SK-N-SH (cell line): ENCODE results near the gene ZNF85. TPM values are rescaled to one million over a fixed set of nuclear protein-coding genes. Genes with fewer than 3 reads are reported as not detected.

Experiments
- CTCF ChIA-PET: fragments of 300-600, 350-600 bp; formaldehyde crosslinking; extraction: SDS; loops from one replicate; lab custom pipeline; 2021; lab: Yijun Ruan, JAX
- POLR2A ChIA-PET: fragments of 350-600 bp; sonication (Branson Sonifier 250); formaldehyde crosslinking; extraction: SDS; loops from one replicate; lab custom pipeline; 2020; ENCODE audit warnings: antibody characterized with exemption, inconsistent platforms; lab: Yijun Ruan, JAX
- DNase-seq: peaks from one replicate; pipeline ENCODE4 v3.0.0; 2012
- H2AFZ ChIP-seq: fragments of 200-600 bp; sonication (generic); 2 replicates; pipeline ENCODE4 v1.8.1; 2016; ENCODE audit warnings: antibody characterized with exemption, mild to moderate bottlenecking, low read depth
- H3F3A ChIP-seq: fragments of 200-600 bp; sonication (generic); replicated peaks from 2 replicates; pipeline ENCODE3; 2016; ENCODE audit warnings: antibody characterized with exemption, mild to moderate bottlenecking; ENCODE audit not compliant: insufficient read depth
- H3K27ac ChIP-seq, 2 experiments: fragments of 200-500 bp in 1 of 2; fragments of 200-600 bp in 1 of 2; sonication (Bioruptor generic) in 1 of 2; sonication (generic), shearing (Covaris generic) in 1 of 2; 2 replicates each; pipeline versions ENCODE4 v1.5.1 to v1.6.1; 2014 to 2016; ENCODE audit warnings: low read depth in 2 of 2, inconsistent platforms in 1 of 2, low read length in 1 of 2, mild to moderate bottlenecking in 1 of 2, mixed read lengths in 1 of 2
- H3K27me3 ChIP-seq: fragments of 200-600 bp; sonication (generic), shearing (Covaris generic); 2 replicates; pipeline ENCODE4 v1.6.1; 2016; ENCODE audit warnings: mixed run types; ENCODE audit not compliant: insufficient read depth
- H3K36me3 ChIP-seq, 2 experiments: fragments of 200-500 bp in 1 of 2; fragments of 200-600 bp in 1 of 2; sonication (Bioruptor generic) in 1 of 2; sonication (generic) in 1 of 2; replicated peaks in 1 of 2; 2 replicates each; pipeline versions ENCODE3 to v1.5.1; 2014 to 2016; ENCODE audit warnings: low read length in 1 of 2, mild to moderate bottlenecking in 1 of 2; ENCODE audit not compliant: insufficient read depth in 2 of 2, control insufficient read depth in 1 of 2
- H3K4me1 ChIP-seq, 2 experiments: fragments of 200-500 bp in 1 of 2; fragments of 200-600 bp in 1 of 2; sonication (Bioruptor generic) in 1 of 2; sonication (generic), shearing (Covaris generic) in 1 of 2; 2 replicates each; pipeline versions ENCODE4 v1.5.1 to v1.6.1; 2014 to 2016; ENCODE audit warnings: low read depth in 1 of 2, low read length in 1 of 2, mixed run types in 1 of 2; ENCODE audit not compliant: insufficient read depth in 2 of 2, control insufficient read depth in 1 of 2
- H3K4me2 ChIP-seq: fragments of 200-600 bp; sonication (generic), shearing (Covaris generic); 2 replicates; pipeline ENCODE4 v1.6.1; 2017; ENCODE audit warnings: mixed run types
- H3K4me3 ChIP-seq, 2 experiments: fragments of 200-500 bp in 1 of 2; fragments of 200-600 bp in 1 of 2; sonication (Bioruptor generic) in 1 of 2; sonication (generic), shearing (Covaris generic) in 1 of 2; 2 replicates each; pipeline versions ENCODE4 v1.5.1 to v1.8.1; 2014 to 2016; ENCODE audit warnings: low read depth in 2 of 2, inconsistent platforms in 1 of 2, low read length in 1 of 2, mild to moderate bottlenecking in 1 of 2, mixed read lengths in 1 of 2, moderate library complexity in 1 of 2
- H3K79me2 ChIP-seq: fragments of 200-600 bp; sonication (generic); 2 replicates; pipeline ENCODE4 v1.8.1; 2017; ENCODE audit warnings: mild to moderate bottlenecking; ENCODE audit not compliant: insufficient read depth
- H3K9ac ChIP-seq: fragments of 200-600 bp; sonication (generic); 2 replicates; pipeline ENCODE4 v1.6.1; 2017; ENCODE audit warnings: mixed run types
- H3K9me2 ChIP-seq: fragments of 200-600 bp; sonication (generic); 2 replicates; pipeline ENCODE4 v1.6.1; 2017; ENCODE audit warnings: mixed run types
- H3K9me3 ChIP-seq: fragments of 200-600 bp; sonication (generic); 2 replicates; pipeline ENCODE4 v1.6.1; 2017; ENCODE audit warnings: mixed run types, mild to moderate bottlenecking, moderate library complexity
- H4K20me1 ChIP-seq: fragments of 200-600 bp; sonication (generic); 2 replicates; pipeline ENCODE4 v1.6.1; 2017; ENCODE audit warnings: mild to moderate bottlenecking, mixed run types; ENCODE audit not compliant: insufficient read depth
- EP300 ChIP-seq, 2 experiments: IDR thresholded peaks; 2 replicates each; pipeline versions ENCODE4 v1.4.0 to v1.6.1; 2012; ENCODE audit warnings: borderline replicate concordance in 1 of 2, low read depth in 1 of 2, low read length in 1 of 2
- EZH2phosphoT487 ChIP-seq: fragments of 200-600 bp; sonication (generic); IDR thresholded peaks from 2 replicates; pipeline ENCODE4 v1.6.1; 2017; ENCODE audit warnings: low read depth, mixed run types, mild to moderate bottlenecking, antibody characterized with exemption, moderate library complexity, borderline replicate concordance
- FOXJ3 ChIP-seq: sonication (generic); formaldehyde crosslinking; IDR thresholded peaks from 2 replicates; pipeline ENCODE4 v1.5.1; 2020; ENCODE audit warnings: mild to moderate bottlenecking, missing genetic modification reagents
- GABPA ChIP-seq: IDR thresholded peaks from 2 replicates; pipeline ENCODE4 v1.4.0; 2012; ENCODE audit warnings: low read depth, mild to moderate bottlenecking
- MAX ChIP-seq: IDR thresholded peaks from 2 replicates; pipeline ENCODE4 v1.4.0; 2012; ENCODE audit warnings: low read depth
- MEF2A ChIP-seq: IDR thresholded peaks from 2 replicates; pipeline ENCODE4 v1.4.0; 2012; ENCODE audit warnings: low read depth, borderline replicate concordance
- MXI1 ChIP-seq: IDR thresholded peaks from 2 replicates; pipeline ENCODE4 v1.6.1; 2012; ENCODE audit warnings: mild to moderate bottlenecking, low read depth, low read length, improper control_type of control experiment
- NFIC ChIP-seq: IDR thresholded peaks from 2 replicates; pipeline ENCODE4 v1.4.0; 2012; ENCODE audit warnings: borderline replicate concordance
- PBX3 ChIP-seq: IDR thresholded peaks from 2 replicates; pipeline ENCODE4; 2012
- POLR2AphosphoS5 ChIP-seq: IDR thresholded peaks from 2 replicates; pipeline ENCODE4 v1.6.1; 2012; ENCODE audit warnings: low read depth, low read length
- RAD21 ChIP-seq: IDR thresholded peaks from 2 replicates; pipeline ENCODE4 v1.6.1; 2012; ENCODE audit warnings: mild to moderate bottlenecking, low read length
- RCOR1 ChIP-seq: fragments of 150-350 bp; IDR thresholded peaks from 2 replicates; pipeline ENCODE4 v1.6.1; 2017; ENCODE audit warnings: antibody characterized with exemption, low read length
- RFX5 ChIP-seq: IDR thresholded peaks from 2 replicates; pipeline ENCODE4 v1.6.1; 2012; ENCODE audit warnings: mild to moderate bottlenecking, improper control_type of control experiment, low read length
- RXRA ChIP-seq: IDR thresholded peaks from 2 replicates; pipeline ENCODE4 v1.4.0; 2012; ENCODE audit warnings: low read depth, mild to moderate bottlenecking, borderline replicate concordance
- TAF1 ChIP-seq: IDR thresholded peaks from 2 replicates; pipeline ENCODE4 v1.6.1; 2012; ENCODE audit warnings: low read depth, mild to moderate bottlenecking, low read length, moderate library complexity, borderline replicate concordance
- TCF12 ChIP-seq: IDR thresholded peaks from 2 replicates; pipeline ENCODE4 v1.4.0; 2012
- TEAD4 ChIP-seq: IDR thresholded peaks from 2 replicates; pipeline ENCODE4 v1.4.0; 2012; ENCODE audit warnings: mild to moderate bottlenecking, borderline replicate concordance; ENCODE audit not compliant: insufficient read depth
- USF1 ChIP-seq: IDR thresholded peaks from 2 replicates; pipeline ENCODE4 v1.4.0; 2012; ENCODE audit warnings: low read depth, borderline replicate concordance
- USF2 ChIP-seq: fragments of 150-350 bp; IDR thresholded peaks from 2 replicates; pipeline ENCODE4 v1.6.1; 2017; ENCODE audit warnings: antibody characterized with exemption, low read length, low read depth, borderline replicate concordance
- WGBS: methylation state at CpG from one replicate; pipeline ENCODE4 v1.1.6; 2017; ENCODE audit warnings: low lambda C conversion rate; 5-methylcytosine and 5-hydroxymethylcytosine counted together
- polyA plus RNA-seq, 3 experiments: library from polyadenylated mRNA; depleted of rRNA; stranded (reverse); fragments of >200 nt; gene quantifications; 2 replicates each; pipeline ENCODE4 v1.2.3, GENCODE V29; 2012

ZNF85 gene
- polyA plus RNA-seq, 1 of the 3 experiments (the other 2 are of a cell fraction): 2.0 TPM

- TF ChIP-seq MEF2A (no peak), RXRA (no peak), PBX3 (no peak), FOXJ3 (CRISPR knock-in tag) (no peak), TCF12 (no peak), RAD21 (no peak), EP300 (IDR thresholded peaks at IDR 0.05; ENCODE audit: borderline replicate concordance in 1 of 2, low read depth in 1 of 2, low read length in 1 of 2) (no peak), EZH2phosphoT487 (no peak), RCOR1 (no peak), MXI1 (no peak), RFX5 (no peak), USF2 (no peak), TEAD4 (no peak), MAX (no peak), GABPA (no peak), POLR2AphosphoS5 (no peak), TAF1 (no peak), USF1 (no peak), NFIC (no peak)
- H3F3A ChIP-seq: no peaks in the 10 kb centered on the region
- no peaks in the 10 kb centered on the region for H3K27me3 ChIP-seq
- H4K20me1 ChIP-seq: no peaks in the 10 kb centered on the region
- no peak overlapping the region for H3K4me3 ChIP-seq
- no peak overlapping the region for H3K27ac ChIP-seq
- ChIA-PET CTCF (no interaction called here), POLR2A (no interaction called here)
- no peak for DNase-seq
- no peak overlapping the region for H3K4me2 ChIP-seq
- no peaks in the 10 kb centered on the region for H3K9me2 ChIP-seq
- no peaks in the 10 kb centered on the region for H3K9me3 ChIP-seq
- no peaks in the 10 kb centered on the region for H3K36me3 ChIP-seq
- no peak overlapping the region for H3K9ac ChIP-seq
- WGBS: 29% methylated on average over 1 of the region's 4 CpGs
- H3K4me1 ChIP-seq: no peaks in the 10 kb centered on the region
- H2AFZ ChIP-seq: no peak overlapping the region
- no peaks in the 10 kb centered on the region for H3K79me2 ChIP-seq
Measured at GRCh38 chr19:20964798-20965197, 41.7 kb downstream of the ZNF85 start.
